OCI-LY7 (cell line): ENCODE measurements around the gene UGT1A7. TPM values are rescaled to one million over a fixed set of nuclear protein-coding genes. Genes with fewer than 3 reads are reported as not detected.

Experiments used
- BruUV-seq: library from RNA; stranded (reverse); fragments of 400-500 nt; replicated peaks from 2 replicates; lab custom pipeline; 2021; lab: Mats Ljungman, UMichigan
- CTCF ChIA-PET: fragments of 300-600 bp; sonication (Branson Sonifier 250); formaldehyde crosslinking; loops from one replicate; lab custom pipeline; 2022; ENCODE audit warnings: antibody characterized with exemption; ENCODE audit not compliant: unreplicated experiment; lab: Charles Lee
- POLR2A ChIA-PET: fragments of 300-600 bp; sonication (Branson Sonifier 250); formaldehyde crosslinking; loops from one replicate; lab custom pipeline; 2022; ENCODE audit warnings: antibody characterized with exemption; lab: Charles Lee
- DNase-seq: peaks from one replicate; pipeline ENCODE4 v3.0.0-alpha.2; 2015; ENCODE audit warnings: low spot score
- H2AFZ ChIP-seq: fragments of 200-600 bp; sonication (generic), shearing (Covaris generic); 2 replicates; pipeline ENCODE4 v1.6.1; 2014; ENCODE audit warnings: mild to moderate bottlenecking, antibody characterized with exemption, low read length, moderate library complexity
- H3K27ac ChIP-seq: fragments of 200-600 bp; sonication (generic); 2 replicates; pipeline ENCODE4 v1.5.1; 2014; ENCODE audit warnings: mixed run types, low read depth, mild to moderate bottlenecking, moderate library complexity, low read length, inconsistent platforms; ENCODE audit not compliant: poor library complexity, severe bottlenecking
- H3K36me3 ChIP-seq: fragments of 200-600 bp; sonication (generic); 2 replicates; pipeline ENCODE4 v1.6.1; 2014; ENCODE audit warnings: mild to moderate bottlenecking, antibody characterized with exemption, low read length, moderate library complexity, mixed read lengths; ENCODE audit not compliant: insufficient read depth
- H3K4me1 ChIP-seq: fragments of 200-600 bp; sonication (generic); 2 replicates; pipeline ENCODE4 v1.5.1; 2014; ENCODE audit warnings: mild to moderate bottlenecking, low read length; ENCODE audit not compliant: insufficient read depth, poor library complexity, severe bottlenecking
- H3K4me2 ChIP-seq: fragments of 200-600 bp; sonication (generic); 2 replicates; pipeline ENCODE4 v1.6.1; 2014; ENCODE audit warnings: mild to moderate bottlenecking, low read length
- H3K4me3 ChIP-seq: fragments of 200-600 bp; sonication (generic); 2 replicates; pipeline ENCODE4 v1.5.1; 2014; ENCODE audit warnings: mild to moderate bottlenecking, low read depth, low read length; ENCODE audit not compliant: poor library complexity, severe bottlenecking
- H3K79me2 ChIP-seq: fragments of 200-600 bp; sonication (generic); 2 replicates; pipeline ENCODE4 v1.6.1; 2016; ENCODE audit warnings: low read depth, mild to moderate bottlenecking, low read length, moderate library complexity, mixed read lengths; ENCODE audit not compliant: insufficient read depth
- H3K9me2 ChIP-seq: fragments of 200-600 bp; sonication (generic); 2 replicates; pipeline ENCODE4 v1.6.1; 2016; ENCODE audit warnings: mild to moderate bottlenecking, low read length, mixed read lengths; ENCODE audit not compliant: insufficient read depth
- H3K9me3 ChIP-seq: fragments of 200-600 bp; sonication (generic); 2 replicates; pipeline ENCODE4 v1.6.1; 2014; ENCODE audit warnings: mild to moderate bottlenecking, mixed run types, low read length, mixed read lengths
- H4K20me1 ChIP-seq: fragments of 200-600 bp; sonication (generic); 2 replicates; pipeline ENCODE4 v1.6.1; 2014; ENCODE audit warnings: mild to moderate bottlenecking, antibody characterized with exemption, low read length, moderate library complexity, mixed read lengths; ENCODE audit not compliant: insufficient read depth
- EZH2phosphoT487 ChIP-seq: fragments of 200-600 bp; sonication (generic); IDR thresholded peaks from 2 replicates; pipeline ENCODE4 v1.6.1; 2018; ENCODE audit warnings: low read depth, borderline replicate concordance, mild to moderate bottlenecking, mixed run types, antibody characterized with exemption, low read length, moderate library complexity, mixed read lengths
- intact Hi-C: fragments of 100-400 bp; cut with micrococcal nuclease; formaldehyde crosslinking; loops from one replicate; pipeline ENCODE4 v1.10.0; 2022; ENCODE audit not compliant: unreplicated experiment
- total RNA-seq, 2 experiments: library from RNA; depleted of rRNA in 1 of 2; stranded (reverse); fragments of >200 nt in 1 of 2; shearing (Covaris generic) in 1 of 2; gene quantifications; 2 replicates each; pipeline ENCODE4 v1.2.3, GENCODE V29; 2014 to 2022
- TF ChIP-seq, protein P1 (sequence below): fragments of 200-600 bp; sonication (generic); conservative IDR thresholded peaks from 2 replicates; pipeline ENCODE4 v1.5.1; 2014; ENCODE audit warnings: mild to moderate bottlenecking, antibody characterized with exemption, low read length, moderate library complexity, mixed read lengths

Gene UGT1A7
- total RNA-seq, 2 experiments from 2014 or later = not detected

DNA sequence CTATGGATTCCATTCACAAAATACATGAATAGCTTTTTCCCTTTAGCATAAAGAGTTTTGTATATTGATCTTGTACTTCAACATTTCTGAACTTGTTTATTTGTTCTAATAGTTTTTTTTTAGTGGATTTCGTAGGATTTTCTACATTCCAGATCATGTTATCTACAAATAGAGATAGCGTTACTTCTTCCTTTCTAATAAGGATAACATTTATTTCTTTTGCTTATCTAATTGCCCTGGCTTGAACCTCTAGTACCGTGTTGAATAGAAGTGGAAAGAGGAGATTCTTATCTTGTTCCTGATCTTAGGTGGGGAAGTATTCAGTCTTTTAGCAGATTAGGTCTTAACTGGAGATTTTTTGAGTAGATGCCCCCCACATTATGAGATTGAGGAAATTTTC, 20.5 kb downstream of the UGT1A7 start:
- TF ChIP-seq EZH2phosphoT487 = no peak
- TF ChIP-seq, protein P1, sequence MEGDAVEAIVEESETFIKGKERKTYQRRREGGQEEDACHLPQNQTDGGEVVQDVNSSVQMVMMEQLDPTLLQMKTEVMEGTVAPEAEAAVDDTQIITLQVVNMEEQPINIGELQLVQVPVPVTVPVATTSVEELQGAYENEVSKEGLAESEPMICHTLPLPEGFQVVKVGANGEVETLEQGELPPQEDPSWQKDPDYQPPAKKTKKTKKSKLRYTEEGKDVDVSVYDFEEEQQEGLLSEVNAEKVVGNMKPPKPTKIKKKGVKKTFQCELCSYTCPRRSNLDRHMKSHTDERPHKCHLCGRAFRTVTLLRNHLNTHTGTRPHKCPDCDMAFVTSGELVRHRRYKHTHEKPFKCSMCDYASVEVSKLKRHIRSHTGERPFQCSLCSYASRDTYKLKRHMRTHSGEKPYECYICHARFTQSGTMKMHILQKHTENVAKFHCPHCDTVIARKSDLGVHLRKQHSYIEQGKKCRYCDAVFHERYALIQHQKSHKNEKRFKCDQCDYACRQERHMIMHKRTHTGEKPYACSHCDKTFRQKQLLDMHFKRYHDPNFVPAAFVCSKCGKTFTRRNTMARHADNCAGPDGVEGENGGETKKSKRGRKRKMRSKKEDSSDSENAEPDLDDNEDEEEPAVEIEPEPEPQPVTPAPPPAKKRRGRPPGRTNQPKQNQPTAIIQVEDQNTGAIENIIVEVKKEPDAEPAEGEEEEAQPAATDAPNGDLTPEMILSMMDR = no peak
- BruUV-seq = no TSS peak
- CTCF ChIA-PET = no interaction called here
- H3K27ac ChIP-seq = no peak overlapping the region
- intact Hi-C loops = no loop called here
- H3K4me1 ChIP-seq = no peaks in the 10 kb centered on the region
- H3K9me3 ChIP-seq = no peaks in the 10 kb centered on the region
- no peak overlapping the region for H3K4me2 ChIP-seq
- POLR2A ChIA-PET = no interaction called here
- no peak overlapping the region for H3K4me3 ChIP-seq
- H3K36me3 ChIP-seq = no peaks in the 10 kb centered on the region
- H4K20me1 ChIP-seq = no peaks in the 10 kb centered on the region
- no peaks in the 10 kb centered on the region for H3K79me2 ChIP-seq
- H2AFZ ChIP-seq = no peak overlapping the region
- no peaks in the 10 kb centered on the region for H3K9me2 ChIP-seq
- DNase-seq = no peak

DNA sequence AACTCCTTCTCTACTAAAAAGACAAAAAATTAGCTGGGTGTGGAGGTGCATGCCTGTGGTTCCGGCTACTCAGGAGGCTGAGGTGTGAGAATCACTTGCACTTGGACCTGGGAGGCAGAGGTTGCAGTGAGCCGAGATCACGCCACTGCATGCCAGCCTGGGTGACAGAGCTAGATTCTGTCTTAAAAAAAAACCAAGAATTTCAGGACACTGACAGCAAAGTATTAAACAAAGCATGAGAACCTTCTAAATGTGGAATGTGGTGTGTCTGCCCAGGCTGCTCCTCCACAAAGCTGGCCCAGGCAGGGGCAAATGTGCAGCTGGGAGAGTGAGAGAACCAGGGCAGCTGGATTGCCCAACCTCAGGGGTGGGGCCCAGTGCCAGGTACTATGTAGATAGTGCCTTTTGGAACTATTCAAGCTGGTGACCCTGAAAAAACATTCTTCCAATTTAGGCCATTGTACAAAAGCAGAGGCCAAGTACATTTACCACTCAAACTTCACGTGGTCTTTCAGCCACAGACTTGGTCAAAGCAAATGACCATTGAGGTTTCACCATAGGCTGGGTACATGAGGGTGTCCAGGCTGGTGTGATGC, 24.3 kb downstream of the UGT1A7 start:
- no peaks in the 10 kb centered on the region for H3K9me2 ChIP-seq
- no peak overlapping the region for H3K4me3 ChIP-seq
- H3K9me3 ChIP-seq = no peaks in the 10 kb centered on the region
- no TSS peak for BruUV-seq
- CTCF ChIA-PET = no interaction called here
- no peaks in the 10 kb centered on the region for H3K4me1 ChIP-seq
- intact Hi-C loops = no loop called here
- H3K79me2 ChIP-seq = no peaks in the 10 kb centered on the region
- POLR2A ChIA-PET = no interaction called here
- H3K27ac ChIP-seq = no peak overlapping the region
- no peak overlapping the region for H3K4me2 ChIP-seq
- H2AFZ ChIP-seq = no peak overlapping the region
- H4K20me1 ChIP-seq = no peaks in the 10 kb centered on the region
- H3K36me3 ChIP-seq = no peaks in the 10 kb centered on the region
- no peak for DNase-seq
- TF ChIP-seq, protein P1 = no peak
- no peak for TF ChIP-seq EZH2phosphoT487

DNA sequence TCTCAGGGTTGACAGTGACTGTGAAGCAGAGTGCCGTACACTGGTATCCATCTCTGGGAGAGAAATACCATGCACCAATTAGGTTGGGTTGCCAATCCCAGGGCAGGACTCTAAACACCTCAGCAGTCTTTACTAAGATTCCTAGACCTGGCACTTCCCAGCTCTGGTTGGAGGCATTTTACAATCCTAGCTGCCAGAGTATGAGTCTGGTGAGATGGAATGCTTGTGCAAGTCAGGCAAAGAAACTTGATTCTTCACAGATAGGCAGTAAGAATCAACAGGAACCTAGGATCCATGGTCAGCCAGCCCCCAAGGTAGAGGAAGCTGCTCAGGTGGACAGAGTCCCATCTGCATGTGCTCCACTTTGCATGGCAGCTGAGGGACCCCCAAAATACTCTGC, 25.0 kb downstream of the UGT1A7 start:
- no TSS peak for BruUV-seq
- Histone ChIP-seq H3K36me3 (no peaks in the 10 kb centered on the region), H2AFZ (no peak overlapping the region), H3K27ac (no peak overlapping the region), H3K9me3 (no peaks in the 10 kb centered on the region), H3K4me2 (no peak overlapping the region), H3K4me3 (no peak overlapping the region), H3K4me1 (no peaks in the 10 kb centered on the region), H3K79me2 (no peaks in the 10 kb centered on the region), H3K9me2 (no peaks in the 10 kb centered on the region), H4K20me1 (no peaks in the 10 kb centered on the region)
- no peak for TF ChIP-seq EZH2phosphoT487
- TF ChIP-seq, protein P1 = no peak
- intact Hi-C loops = no loop called here
- no peak for DNase-seq
- POLR2A ChIA-PET = no interaction called here
- CTCF ChIA-PET = no interaction called here
